ENCODE measurements around the gene CYP27A1.

Gene CYP27A1

GRCh38 chr2:218807626-218808025, 25.7 kb downstream of the CYP27A1 start:
- no peak for DNase-seq (ENCODE audit: low read depth, low spot score)
- TF ChIP-seq CTCF (IDR thresholded peaks at IDR 0.05; ENCODE audit: low read depth, low read length) = no peak
- no peak overlapping the region for H3K4me3 ChIP-seq (ENCODE audit: low read depth, low read length)
- in situ Hi-C loops (cut with HindIII; ENCODE audit: low sequenced_read_pairs) = no loop called here

- in situ Hi-C loops (cut with HindIII; ENCODE audit: low sequenced_read_pairs) = no loop called here
- DNase-seq (ENCODE audit: low read depth, low spot score) = no peak
- no peak overlapping the region for H3K4me3 ChIP-seq (ENCODE audit: low read depth, low read length)
- TF ChIP-seq CTCF (IDR thresholded peaks at IDR 0.05; ENCODE audit: low read depth, low read length) = no peak
Observed at GRCh38 chr2:218809515-218809914, 27.6 kb downstream of the CYP27A1 start.

GRCh38 chr2:218810256-218810655, 28.3 kb downstream of the CYP27A1 start:
- in situ Hi-C loops (cut with HindIII; ENCODE audit: low sequenced_read_pairs) = no loop called here
- no peak overlapping the region for H3K4me3 ChIP-seq (ENCODE audit: low read depth, low read length)
- no peak for TF ChIP-seq CTCF (IDR thresholded peaks at IDR 0.05; ENCODE audit: low read depth, low read length)
- no peak for DNase-seq (ENCODE audit: low read depth, low spot score)

GRCh38 chr2:218811382-218811781, 29.4 kb downstream of the CYP27A1 start:
- TF ChIP-seq CTCF (IDR thresholded peaks at IDR 0.05; ENCODE audit: low read depth, low read length) = no peak
- in situ Hi-C loops (cut with HindIII; ENCODE audit: low sequenced_read_pairs) = no loop called here
- no peak overlapping the region for H3K4me3 ChIP-seq (ENCODE audit: low read depth, low read length)
- no peak for DNase-seq (ENCODE audit: low read depth, low spot score)

GRCh38 chr2:218812096-218812815, 30.3 kb downstream of the CYP27A1 start:
- in situ Hi-C loops (cut with HindIII; ENCODE audit: low sequenced_read_pairs) = no loop called here
- no peak for DNase-seq (ENCODE audit: low read depth, low spot score)
- no peak overlapping the region for H3K4me3 ChIP-seq (ENCODE audit: low read depth, low read length)
- TF ChIP-seq CTCF (IDR thresholded peaks at IDR 0.05; ENCODE audit: low read depth, low read length) = no peak

GRCh38 chr2:218812861-218813260, 30.9 kb downstream of the CYP27A1 start:
- in situ Hi-C loops (cut with HindIII; ENCODE audit: low sequenced_read_pairs) = no loop called here
- no peak for DNase-seq (ENCODE audit: low read depth, low spot score)

More at GRCh38 chr2:218812861-218813260, 30.9 kb downstream of the CYP27A1 start:
- no peak overlapping the region for H3K4me3 ChIP-seq (ENCODE audit: low read depth, low read length)
- TF ChIP-seq CTCF (IDR thresholded peaks at IDR 0.05; ENCODE audit: low read depth, low read length) = no peak

Data from astrocyte of the spinal cord (primary cell).